Stimulated activated naive CD4-positive, alpha-beta T cell treated with Interleukin-2 at 50 U/mL for 16 hours (primary cell): Measurements from ENCODE around the gene ASTN2.

Source experiments
- DNase-seq: peaks from one replicate; lab custom pipeline; 2025; lab: John Stamatoyannopoulos, UW

Gene ASTN2

DNA sequence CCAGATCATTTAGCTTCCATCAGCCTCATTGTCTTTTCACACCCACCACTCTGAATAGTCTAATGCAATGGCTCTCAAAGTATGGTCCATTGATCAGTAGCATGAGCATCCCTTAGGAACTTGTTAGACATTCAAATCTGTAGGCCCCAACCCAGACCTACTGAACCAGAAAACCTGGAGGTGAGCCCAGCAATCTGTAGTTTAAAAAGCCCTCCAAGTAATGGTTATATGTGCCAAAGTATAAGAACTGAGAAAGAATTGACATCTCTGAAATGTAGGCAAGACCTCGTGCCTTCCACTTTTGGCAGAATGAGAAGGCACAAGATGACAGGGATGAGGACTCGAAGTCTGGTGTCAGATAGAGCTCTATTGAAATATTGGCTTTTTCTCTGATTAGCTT lies 460.1 kb downstream of the ASTN2 start:
- DNase-seq, result no peak

DNA sequence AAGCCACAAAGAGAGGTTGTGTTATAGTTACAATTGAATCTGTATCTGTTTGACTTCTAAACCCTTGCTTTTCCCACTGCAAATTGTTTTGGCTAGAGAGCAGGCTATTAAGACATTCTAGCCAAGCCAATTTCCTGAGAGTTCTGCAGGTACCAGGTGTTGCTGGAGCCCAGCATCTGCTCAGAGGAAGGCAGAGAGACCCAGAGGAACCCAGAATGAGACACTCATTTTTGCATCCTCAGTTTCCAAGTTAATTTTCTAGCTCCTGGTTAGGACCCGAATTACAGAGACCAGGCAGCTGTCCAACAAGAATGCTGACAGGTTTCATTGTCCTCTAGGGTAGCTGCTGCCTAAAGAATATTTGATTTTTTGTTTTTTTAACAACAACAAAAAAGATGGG lies 461.6 kb downstream of the ASTN2 start:
- DNase-seq, result no peak

- no peak for DNase-seq
These were observed 462.4 kb downstream of the ASTN2 start for GRCh38 chr9:116952436-116952810.

DNA sequence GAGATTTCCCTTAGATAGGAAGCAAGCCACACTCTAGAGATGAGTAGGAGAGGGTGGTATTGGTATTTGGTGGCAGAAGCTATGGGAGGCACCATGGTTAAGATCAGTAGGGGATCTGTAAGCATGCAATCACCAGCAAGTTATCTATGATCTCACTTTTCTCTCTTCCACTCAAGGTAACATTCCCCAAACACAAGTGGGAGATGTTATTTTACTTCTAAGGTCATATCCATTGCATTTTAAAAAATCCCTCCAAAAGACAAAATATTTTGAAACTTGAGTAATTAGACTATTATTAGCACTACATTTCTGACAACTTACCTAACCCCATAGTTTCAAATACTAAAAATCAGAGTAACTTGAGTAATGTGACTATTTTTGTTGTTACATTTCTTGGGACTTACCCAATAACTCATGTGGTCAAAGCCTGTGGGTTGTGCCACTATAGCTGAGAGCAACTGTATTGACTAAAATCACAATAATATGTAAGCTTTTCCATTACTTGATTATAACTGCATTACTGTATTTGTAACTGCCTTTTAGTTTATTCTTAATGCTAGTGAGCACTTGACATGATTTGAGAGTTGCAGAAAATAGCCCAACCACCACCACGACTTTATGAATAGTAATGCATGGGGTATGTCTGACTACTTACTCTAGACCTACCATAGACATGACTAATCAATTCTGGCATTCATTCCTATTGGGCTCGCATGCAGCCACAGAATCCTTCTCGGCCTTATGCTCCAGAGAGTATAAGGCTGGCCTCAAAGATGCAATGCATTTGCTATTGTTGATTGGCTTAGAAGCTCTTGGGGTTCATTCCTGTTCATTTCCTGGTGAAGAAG lies 463.0 kb downstream of the ASTN2 start:
- no peak for DNase-seq

DNA sequence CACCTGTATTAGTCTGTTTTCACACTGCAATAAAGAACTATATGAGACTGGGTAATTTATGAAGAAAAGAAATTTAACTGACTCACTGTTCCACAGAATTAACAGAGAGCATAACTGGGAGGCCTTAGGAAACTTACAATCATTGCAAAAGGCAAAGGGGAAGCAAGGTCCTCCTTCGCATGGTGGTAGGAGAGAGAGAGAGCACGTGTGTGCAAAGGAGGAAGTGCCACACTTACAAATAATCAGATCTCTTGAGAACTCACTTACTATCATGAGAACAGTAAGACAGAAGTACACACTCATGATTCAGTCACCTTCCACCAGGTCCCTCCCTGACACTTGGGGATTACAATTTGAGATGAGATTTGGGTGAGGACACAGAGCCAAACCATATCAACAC lies 469.0 kb downstream of the ASTN2 start:
- no peak for DNase-seq

DNA sequence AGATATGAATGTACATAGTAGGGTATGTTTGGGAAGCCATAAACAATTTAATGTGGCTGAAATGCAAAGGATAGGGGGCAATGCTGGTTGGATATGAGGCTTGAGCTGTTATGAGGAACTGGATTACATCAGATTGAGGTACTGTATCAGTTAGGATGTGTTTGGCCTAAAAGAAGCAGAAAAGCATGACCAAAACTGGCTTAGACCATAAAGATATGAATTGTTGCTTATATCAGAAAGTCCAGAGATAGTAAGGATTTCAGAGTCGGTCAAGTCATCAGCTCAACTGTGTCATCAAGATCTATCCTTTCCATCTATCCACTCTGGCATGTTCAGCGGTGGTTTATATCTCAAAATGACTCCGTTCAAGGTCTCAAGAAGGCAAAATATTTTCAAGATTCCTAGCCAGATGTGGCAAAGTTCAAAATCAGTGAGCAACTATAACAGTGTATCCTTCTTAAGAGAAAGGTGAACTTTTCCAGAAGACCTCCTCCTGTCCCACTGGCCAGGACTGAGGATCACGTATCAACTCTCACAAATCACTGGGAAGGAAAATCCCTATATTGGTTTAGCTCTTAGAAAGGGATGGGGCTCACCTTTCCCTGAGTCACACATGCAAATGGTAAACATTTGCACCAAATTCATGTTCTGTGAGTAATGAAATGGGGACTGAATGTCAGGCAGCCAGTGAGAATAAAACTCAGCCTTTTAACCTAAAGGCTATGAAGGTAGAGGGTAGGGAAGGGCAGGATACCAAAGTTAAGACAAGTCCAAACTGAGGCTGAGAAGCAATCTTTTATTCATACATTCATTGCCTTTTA lies 469.9 kb downstream of the ASTN2 start:
- DNase-seq, result no peak

GRCh38 chr9:116943970-116944369 lies 470.9 kb downstream of the ASTN2 start:
- no peak for DNase-seq

DNA sequence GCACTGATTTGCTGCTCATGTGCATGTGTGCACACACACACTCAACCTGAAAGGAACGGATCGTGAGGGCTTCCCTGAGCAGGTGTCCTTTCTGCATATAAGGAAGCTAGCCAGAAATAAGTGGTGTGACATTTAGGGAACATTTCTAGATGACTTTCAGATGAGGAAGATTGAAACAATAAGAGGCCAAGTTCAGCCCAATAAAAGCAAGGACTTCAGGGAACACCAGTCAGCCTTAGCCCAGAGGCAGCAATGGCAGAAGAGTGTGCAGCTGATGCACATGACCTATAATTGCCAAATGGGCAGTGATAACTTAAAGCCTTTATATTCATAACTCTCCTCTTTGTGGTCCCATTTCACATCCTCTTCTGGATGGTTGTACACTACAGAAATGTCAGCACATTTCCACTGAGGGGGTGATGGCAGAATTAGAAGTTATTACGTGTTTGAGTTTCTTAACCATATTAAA lies 472.2 kb downstream of the ASTN2 start:
- no peak for DNase-seq

GRCh38 chr9:116941266-116941665 lies 473.6 kb downstream of the ASTN2 start:
- DNase-seq, result no peak

- DNase-seq, result no peak
These were observed 474.1 kb downstream of the ASTN2 start for GRCh38 chr9:116940614-116941215.

DNA sequence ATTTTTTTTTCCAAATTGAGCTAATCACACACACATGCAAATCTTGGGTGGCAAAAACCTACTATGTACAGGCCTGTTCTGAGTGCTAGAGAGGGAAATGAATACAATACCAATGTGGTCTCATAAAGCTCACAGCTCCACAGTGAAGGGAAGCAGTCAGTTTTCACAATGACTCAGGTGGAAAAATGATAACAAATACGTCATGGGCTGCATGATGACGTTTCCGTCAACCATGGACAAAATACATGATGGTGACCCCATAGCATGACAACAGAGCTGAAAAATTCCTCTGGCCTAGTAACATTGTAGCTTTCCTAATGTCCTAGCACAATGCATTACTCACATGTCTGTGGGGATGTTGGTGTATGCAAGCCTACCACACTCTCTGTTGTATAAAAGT lies 475.2 kb downstream of the ASTN2 start:
- DNase-seq, result no peak

- no peak for DNase-seq
These were observed 475.7 kb downstream of the ASTN2 start for GRCh38 chr9:116939161-116939560.

DNA sequence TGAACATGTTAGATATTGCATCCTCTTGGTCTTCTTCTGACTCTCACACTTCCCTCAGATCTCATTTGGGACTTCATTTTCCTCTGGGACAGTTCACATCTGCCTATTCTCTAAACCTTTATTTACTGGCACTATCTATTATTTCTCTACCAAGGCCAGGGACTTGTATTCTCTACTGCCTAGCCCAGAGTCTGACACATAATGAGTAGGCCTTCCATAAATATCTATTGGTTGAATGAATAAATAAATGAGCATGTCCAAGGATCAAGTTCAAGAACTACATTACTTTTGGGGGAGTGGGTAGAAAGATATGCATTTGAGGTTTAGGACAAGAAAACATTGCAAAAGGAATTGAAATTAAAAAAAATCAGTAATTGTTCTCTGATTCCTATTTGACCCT lies 477.5 kb downstream of the ASTN2 start:
- DNase-seq, result no peak

- DNase-seq, result no peak
These were observed 479.5 kb downstream of the ASTN2 start for GRCh38 chr9:116935149-116935897.

DNA sequence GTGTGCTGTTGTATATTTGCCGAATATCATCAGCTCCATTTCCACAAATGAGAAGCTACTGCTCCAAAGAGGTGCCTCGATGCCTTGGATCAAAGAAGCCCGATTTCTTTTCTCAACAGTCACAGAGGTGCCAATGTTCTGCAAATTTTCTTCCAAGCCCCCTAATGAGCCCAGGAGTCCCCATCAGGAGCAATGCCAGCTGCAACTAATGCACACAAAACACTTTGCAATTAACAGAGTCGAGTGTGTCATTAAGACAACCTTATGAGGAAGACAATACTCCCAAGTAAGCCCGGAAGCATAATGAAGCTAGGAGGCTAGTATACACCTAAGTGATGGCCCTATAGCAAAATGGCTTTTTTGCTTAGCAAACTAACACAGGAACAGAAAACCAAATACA lies 480.7 kb downstream of the ASTN2 start:
- DNase-seq, result no peak

DNA sequence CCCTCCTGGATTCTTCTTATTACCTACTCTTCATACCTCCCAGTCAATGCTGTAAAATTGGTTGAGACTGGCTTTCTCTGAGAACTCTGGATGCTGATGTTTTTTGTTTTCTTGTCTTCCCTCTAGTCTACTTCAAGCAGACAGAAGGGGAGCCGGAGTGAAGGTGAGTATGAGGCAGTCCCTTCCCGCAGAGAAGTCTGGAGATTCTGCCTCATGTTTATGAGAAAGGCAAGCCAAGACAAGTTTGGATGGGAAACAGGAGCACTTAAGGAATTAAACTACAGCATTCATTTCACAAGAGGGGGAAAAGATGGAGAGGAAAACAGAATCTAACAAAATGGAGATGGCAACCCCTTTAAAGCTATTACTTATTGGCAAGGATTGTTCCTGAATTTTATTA lies 481.6 kb downstream of the ASTN2 start:
- no peak for DNase-seq

- DNase-seq, result no peak
These were observed 485.2 kb downstream of the ASTN2 start for GRCh38 chr9:116929621-116930020.

DNA sequence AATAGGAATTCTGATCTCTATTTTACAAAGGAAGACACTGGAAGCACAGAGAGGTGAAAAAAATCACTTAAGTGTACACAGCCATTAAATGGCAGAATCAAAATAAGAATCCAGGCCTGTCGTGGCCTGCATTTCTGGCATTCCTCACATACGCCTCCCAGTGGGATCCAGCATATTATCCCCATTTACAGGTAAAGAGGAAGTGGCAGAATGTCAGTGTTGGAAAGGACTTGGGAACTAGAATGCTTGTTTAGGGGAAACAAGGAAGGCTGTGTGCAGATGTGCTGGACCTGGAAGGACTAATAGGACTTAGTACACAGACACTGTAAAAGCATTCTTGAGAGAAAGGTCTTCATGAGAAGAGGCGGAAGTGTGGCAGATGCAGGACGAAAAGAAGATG lies 486.0 kb downstream of the ASTN2 start:
- no peak for DNase-seq

GRCh38 chr9:116928289-116928688 lies 486.6 kb downstream of the ASTN2 start:
- DNase-seq, result no peak

DNA sequence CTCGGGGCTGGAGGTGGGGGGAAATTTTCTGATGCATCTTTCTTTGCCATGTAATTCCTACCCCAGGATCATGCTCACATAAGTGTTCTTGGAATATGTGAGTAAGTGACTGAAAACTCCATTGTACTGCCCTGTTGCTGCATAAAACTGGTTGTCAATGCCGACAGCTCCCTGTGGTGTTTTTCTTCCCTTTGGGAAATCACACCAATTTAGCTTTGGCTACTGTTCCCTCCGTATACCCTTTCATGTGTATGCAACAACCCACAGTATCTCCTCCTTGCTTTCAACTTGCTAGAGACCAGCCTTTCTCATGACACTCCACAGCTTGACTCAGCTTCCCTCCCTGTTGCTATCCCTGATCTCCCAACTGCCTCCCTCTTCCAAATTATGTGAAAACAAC lies 487.1 kb downstream of the ASTN2 start:
- DNase-seq, result no peak

DNA sequence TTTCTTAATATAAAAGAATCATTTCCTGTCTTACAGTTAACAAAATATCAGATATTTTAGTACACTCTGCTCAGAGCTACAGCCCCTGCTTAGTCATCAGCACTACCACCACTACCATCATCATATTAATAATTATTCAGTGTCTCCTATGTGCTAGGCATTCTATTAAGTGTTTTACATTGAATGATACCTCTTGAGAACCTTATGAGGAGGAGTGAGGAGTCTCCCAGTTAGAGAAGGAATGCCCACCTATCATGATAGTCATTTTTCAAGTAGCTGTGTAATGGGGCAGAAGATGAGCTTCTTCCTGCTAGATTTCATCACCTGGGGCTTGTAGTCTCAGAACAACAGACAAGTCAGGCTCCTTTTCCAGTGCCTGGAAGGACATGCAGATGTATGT lies 489.7 kb downstream of the ASTN2 start:
- DNase-seq, result no peak

DNA sequence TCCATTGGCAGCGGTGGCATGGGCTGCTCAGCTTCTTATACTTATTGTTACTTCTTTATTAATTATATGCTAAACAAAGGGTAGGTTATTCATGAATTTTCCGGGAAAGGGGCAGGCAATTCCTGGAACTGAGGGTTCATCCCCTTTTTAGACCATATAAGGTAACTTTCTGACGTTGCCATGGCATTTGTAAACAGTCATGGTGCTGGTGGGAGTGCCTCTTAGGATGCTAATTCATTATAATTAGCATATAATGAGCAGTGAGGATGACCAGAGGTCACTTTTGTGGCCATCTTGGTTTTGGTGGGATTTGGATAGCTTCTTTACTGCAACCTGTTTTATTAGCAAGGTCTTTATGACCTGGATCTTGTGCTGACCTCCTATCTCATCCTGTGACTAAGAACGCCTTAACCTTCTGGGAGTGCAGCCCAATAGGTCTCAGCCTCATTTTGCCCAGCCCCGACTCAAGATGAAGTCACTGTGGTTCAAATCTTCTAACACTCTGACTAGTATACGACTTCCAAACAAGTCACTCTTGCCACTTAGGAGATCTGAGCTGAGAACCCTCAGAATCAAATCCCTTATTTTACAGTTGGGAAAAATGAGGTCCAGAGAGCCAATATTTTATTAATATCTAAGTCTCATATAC lies 490.3 kb downstream of the ASTN2 start:
- no peak for DNase-seq
